Measurements from ENCODE around the gene WDR18. TPM values are rescaled to one million over a fixed set of nuclear protein-coding genes. Genes with fewer than 3 reads are reported as not detected.

The WDR18 gene
- polyA plus RNA-seq, 1 donor from 2014 or later, result 64.9 TPM

DNA sequence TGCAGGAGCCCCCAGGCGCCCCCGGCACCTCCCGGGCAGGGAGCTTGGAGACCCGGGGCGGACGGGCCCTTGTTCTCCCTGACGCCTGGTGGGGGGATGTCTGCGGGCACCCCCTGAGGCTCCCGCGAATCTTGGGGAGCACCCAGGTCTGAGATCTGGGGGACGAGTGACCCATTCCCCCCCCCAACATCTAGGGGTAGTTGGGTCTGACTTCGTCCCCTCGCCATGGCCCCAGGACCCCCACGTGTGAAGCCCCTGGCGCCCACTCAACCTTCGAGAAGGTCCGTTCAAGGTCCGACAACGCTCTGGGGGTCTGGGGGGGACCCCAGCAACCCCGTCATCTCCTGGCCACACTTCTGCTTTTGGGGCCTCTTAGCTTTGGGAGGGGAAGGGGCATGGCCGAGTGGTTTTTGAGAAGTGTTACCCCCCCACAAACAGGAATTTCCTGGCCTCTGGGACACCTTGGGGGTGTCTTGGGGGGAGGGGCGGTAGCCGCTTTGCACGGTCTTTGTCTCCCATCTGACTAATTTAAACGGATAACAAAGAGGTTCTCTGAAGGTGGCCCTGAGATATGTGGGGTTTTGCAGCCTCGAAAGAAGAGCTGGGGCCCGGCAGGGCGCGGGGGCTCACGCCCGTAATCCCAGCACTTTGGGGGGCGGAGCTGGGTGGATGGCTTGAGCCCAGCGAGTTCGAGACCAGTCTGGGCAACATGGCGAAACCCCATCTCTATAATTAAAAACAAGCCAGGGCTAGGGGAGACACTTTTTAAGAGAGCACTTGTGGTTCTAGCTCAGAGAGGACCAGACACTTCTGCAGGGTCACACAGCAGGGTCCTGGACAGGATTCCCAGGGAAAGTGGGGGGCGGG lies 42.9 kb downstream of the WDR18 start:
- H3K36me3 ChIP-seq (ENCODE audit: insufficient read depth, low read length), result no peaks in the 10 kb centered on the region
- no peaks in the 10 kb centered on the region for H3F3A ChIP-seq (ENCODE audit: insufficient read depth, low read length, poor library complexity, severe bottlenecking)
- peak overlapping the region; percentile 91 for H3K9ac ChIP-seq (ENCODE audit: low read length)
- H3K9me3 ChIP-seq (ENCODE audit: low read length), result no peaks in the 10 kb centered on the region
- H3K27me3 ChIP-seq (ENCODE audit: insufficient read depth, low read depth, low read length), result peaks cover 5% of the 10 kb centered on the region
- H3K4me3 ChIP-seq (ENCODE audit: low read length), result peak overlapping the region; percentile 85
- H4K20me1 ChIP-seq (ENCODE audit: insufficient read depth), result no peaks in the 10 kb centered on the region
- peak overlapping the region; percentile 35 for H3K4me2 ChIP-seq (ENCODE audit: low read length)
- peaks cover 19% of the 10 kb centered on the region for H3K79me2 ChIP-seq (replicated peaks; ENCODE audit: insufficient read depth, low read length)
- no peak overlapping the region for H2AFZ ChIP-seq (ENCODE audit: low read depth, low read length)
- TF ChIP-seq EZH2 (IDR thresholded peaks at IDR 0.05; ENCODE audit: borderline replicate concordance, insufficient read depth, low read length, poor library complexity, severe bottlenecking) (no peak), EP300 (conservative IDR thresholded peaks at IDR 0.05; ENCODE audit: poor library complexity, severe bottlenecking) (no peak), MXI1 (conservative IDR thresholded peaks at IDR 0.05; ENCODE audit: poor library complexity, severe bottlenecking) (no peak), POLR2AphosphoS5 (IDR thresholded peaks at IDR 0.05) (no peak), RAD21 (conservative IDR thresholded peaks at IDR 0.05) (no peak), SMC3 (conservative IDR thresholded peaks at IDR 0.05; ENCODE audit: poor library complexity) (no peak), TAF1 (IDR thresholded peaks at IDR 0.05; ENCODE audit: low read depth) (no peak)
- TF ChIP-seq, protein P1, sequence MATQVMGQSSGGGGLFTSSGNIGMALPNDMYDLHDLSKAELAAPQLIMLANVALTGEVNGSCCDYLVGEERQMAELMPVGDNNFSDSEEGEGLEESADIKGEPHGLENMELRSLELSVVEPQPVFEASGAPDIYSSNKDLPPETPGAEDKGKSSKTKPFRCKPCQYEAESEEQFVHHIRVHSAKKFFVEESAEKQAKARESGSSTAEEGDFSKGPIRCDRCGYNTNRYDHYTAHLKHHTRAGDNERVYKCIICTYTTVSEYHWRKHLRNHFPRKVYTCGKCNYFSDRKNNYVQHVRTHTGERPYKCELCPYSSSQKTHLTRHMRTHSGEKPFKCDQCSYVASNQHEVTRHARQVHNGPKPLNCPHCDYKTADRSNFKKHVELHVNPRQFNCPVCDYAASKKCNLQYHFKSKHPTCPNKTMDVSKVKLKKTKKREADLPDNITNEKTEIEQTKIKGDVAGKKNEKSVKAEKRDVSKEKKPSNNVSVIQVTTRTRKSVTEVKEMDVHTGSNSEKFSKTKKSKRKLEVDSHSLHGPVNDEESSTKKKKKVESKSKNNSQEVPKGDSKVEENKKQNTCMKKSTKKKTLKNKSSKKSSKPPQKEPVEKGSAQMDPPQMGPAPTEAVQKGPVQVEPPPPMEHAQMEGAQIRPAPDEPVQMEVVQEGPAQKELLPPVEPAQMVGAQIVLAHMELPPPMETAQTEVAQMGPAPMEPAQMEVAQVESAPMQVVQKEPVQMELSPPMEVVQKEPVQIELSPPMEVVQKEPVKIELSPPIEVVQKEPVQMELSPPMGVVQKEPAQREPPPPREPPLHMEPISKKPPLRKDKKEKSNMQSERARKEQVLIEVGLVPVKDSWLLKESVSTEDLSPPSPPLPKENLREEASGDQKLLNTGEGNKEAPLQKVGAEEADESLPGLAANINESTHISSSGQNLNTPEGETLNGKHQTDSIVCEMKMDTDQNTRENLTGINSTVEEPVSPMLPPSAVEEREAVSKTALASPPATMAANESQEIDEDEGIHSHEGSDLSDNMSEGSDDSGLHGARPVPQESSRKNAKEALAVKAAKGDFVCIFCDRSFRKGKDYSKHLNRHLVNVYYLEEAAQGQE (IDR thresholded peaks at IDR 0.05; ENCODE audit: borderline replicate concordance), result no peak
- TF ChIP-seq, protein P2, sequence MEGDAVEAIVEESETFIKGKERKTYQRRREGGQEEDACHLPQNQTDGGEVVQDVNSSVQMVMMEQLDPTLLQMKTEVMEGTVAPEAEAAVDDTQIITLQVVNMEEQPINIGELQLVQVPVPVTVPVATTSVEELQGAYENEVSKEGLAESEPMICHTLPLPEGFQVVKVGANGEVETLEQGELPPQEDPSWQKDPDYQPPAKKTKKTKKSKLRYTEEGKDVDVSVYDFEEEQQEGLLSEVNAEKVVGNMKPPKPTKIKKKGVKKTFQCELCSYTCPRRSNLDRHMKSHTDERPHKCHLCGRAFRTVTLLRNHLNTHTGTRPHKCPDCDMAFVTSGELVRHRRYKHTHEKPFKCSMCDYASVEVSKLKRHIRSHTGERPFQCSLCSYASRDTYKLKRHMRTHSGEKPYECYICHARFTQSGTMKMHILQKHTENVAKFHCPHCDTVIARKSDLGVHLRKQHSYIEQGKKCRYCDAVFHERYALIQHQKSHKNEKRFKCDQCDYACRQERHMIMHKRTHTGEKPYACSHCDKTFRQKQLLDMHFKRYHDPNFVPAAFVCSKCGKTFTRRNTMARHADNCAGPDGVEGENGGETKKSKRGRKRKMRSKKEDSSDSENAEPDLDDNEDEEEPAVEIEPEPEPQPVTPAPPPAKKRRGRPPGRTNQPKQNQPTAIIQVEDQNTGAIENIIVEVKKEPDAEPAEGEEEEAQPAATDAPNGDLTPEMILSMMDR (IDR thresholded peaks at IDR 0.05; ENCODE audit: poor library complexity, severe bottlenecking), result no peak
- H3K27ac ChIP-seq (ENCODE audit: low read length), result peak overlapping the region; percentile 59
- H3K9me2 ChIP-seq (ENCODE audit: insufficient read depth, low read length), result no peaks in the 10 kb centered on the region

DNA sequence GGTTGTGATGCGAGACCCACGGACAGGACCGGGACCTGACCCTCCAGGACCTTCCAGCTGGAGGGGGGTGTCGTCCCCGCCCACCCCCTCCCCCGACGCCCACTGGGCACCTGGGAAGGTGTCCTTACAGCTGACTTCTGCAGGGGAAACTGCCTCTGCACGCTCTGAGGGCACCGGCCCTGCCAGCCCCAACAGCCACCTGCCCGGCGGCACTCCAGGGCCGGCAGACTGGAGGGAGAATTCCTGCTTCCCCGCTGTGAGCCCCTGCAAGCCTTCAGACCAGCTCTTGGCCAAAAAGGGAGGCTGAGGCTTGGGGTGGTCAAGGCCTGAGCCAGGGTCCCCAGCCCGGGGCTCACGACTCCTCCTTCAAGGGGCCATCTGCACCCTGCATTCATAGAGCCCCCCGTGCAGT lies 43.5 kb downstream of the WDR18 start:
- Histone ChIP-seq H3K9me2 (ENCODE audit: insufficient read depth, low read length) (no peaks in the 10 kb centered on the region), H4K20me1 (ENCODE audit: insufficient read depth) (no peaks in the 10 kb centered on the region), H3K4me3 (ENCODE audit: low read length) (peak overlapping the region; percentile 85), H3K9ac (ENCODE audit: low read length) (peak overlapping the region; percentile 91), H2AFZ (ENCODE audit: low read depth, low read length) (no peak overlapping the region), H3K36me3 (ENCODE audit: insufficient read depth, low read length) (no peaks in the 10 kb centered on the region), H3K27ac (ENCODE audit: low read length) (no peak overlapping the region), H3K27me3 (ENCODE audit: insufficient read depth, low read depth, low read length) (peaks cover 5% of the 10 kb centered on the region), H3K79me2 (replicated peaks; ENCODE audit: insufficient read depth, low read length) (peaks cover 19% of the 10 kb centered on the region), H3K4me2 (ENCODE audit: low read length) (peak overlapping the region; percentile 35), H3F3A (ENCODE audit: insufficient read depth, low read length, poor library complexity, severe bottlenecking) (no peaks in the 10 kb centered on the region), H3K9me3 (ENCODE audit: low read length) (no peaks in the 10 kb centered on the region)
- no peak for TF ChIP-seq SMC3 (conservative IDR thresholded peaks at IDR 0.05; ENCODE audit: poor library complexity)
- TF ChIP-seq, protein P2 (IDR thresholded peaks at IDR 0.05; ENCODE audit: poor library complexity, severe bottlenecking), result no peak
- no peak for TF ChIP-seq TAF1 (IDR thresholded peaks at IDR 0.05; ENCODE audit: low read depth)
- TF ChIP-seq, protein P1 (IDR thresholded peaks at IDR 0.05; ENCODE audit: borderline replicate concordance), result no peak
- TF ChIP-seq POLR2AphosphoS5 (IDR thresholded peaks at IDR 0.05), result no peak
- no peak for TF ChIP-seq EZH2 (IDR thresholded peaks at IDR 0.05; ENCODE audit: borderline replicate concordance, insufficient read depth, low read length, poor library complexity, severe bottlenecking)
- no peak for TF ChIP-seq EP300 (conservative IDR thresholded peaks at IDR 0.05; ENCODE audit: poor library complexity, severe bottlenecking)
- no peak for TF ChIP-seq MXI1 (conservative IDR thresholded peaks at IDR 0.05; ENCODE audit: poor library complexity, severe bottlenecking)
- TF ChIP-seq RAD21 (conservative IDR thresholded peaks at IDR 0.05), result no peak
